ENCODE measurements around the gene TREML2.
"Not testable (repeated sequence)": the region's sequence is repeated elsewhere in the genome, so short reads cannot be mapped to it uniquely, and the experiment has no call there.

The TREML2 gene

DNA sequence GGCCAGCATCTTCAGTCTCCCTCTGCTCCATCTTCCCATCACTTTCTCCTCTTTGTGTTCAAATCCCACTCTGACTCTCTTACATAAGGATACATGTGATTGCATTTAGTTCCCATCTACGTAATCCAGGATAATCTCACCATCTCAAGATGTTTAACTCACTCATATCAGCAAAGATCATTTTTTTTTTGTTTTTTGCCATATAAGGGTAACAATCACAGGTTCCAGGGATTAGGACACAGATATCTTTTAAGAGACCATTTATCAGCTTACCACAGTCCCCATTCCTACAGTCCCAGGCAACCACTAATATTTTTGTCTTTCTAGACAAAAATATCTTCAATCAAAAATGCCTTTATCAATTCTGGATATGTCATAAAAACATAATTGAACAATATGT, 3.2 kb upstream of the TREML2 start:
- DNase-seq = no peak

DNA sequence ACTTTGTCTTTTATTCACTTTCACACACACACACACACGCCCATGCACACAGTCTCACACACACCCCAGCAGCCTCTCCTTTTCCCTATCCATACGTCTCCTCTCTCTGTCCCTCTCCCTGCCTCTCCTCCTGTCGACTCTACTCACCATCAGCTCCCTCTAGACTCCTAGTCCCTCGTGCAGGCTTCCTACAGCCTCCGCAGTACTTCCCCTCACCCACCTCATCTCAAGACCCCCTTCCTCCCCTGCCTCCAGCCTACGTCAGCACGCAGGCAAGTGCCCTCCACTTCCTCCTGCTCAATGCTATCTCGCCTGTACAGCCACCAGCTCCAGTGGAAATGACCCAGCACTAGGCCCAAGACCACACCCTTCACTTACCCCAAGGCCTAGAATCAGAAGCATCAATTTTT, 820 bp upstream of the TREML2 start:
- DNase-seq = no peak

DNA sequence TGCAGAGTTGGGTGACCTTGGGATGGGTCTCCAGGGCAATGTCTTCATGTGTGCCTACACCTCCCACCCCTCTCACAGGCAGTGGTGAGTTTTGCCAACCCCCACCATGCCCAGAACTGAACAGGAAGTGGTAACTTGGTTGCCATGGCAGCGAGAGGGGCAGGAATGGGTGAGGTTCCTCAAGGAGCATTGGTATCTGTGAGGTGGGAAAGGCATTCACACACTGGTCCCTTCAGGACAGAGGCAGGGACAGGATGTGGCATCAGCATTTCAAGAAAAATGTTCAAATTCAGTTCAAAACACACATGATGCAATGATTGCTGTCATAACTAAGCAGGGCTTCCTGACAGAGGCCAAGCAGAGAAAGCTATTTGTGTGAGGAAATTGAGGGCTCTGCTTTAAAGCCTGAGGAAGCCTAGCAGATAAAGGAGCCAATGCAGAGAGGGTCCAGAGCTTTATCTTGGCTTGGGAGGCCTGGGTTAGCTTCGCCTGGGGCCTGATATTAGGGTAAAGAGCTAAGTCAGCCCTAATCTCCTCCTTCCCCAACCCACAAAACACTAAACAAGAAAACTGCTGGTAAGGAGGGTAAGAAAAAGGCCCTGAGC, 551 bp downstream of the TREML2 start:
- peak in 3 of 5 experiments; percentile 21 to 84 (median 59) for DNase-seq

DNA sequence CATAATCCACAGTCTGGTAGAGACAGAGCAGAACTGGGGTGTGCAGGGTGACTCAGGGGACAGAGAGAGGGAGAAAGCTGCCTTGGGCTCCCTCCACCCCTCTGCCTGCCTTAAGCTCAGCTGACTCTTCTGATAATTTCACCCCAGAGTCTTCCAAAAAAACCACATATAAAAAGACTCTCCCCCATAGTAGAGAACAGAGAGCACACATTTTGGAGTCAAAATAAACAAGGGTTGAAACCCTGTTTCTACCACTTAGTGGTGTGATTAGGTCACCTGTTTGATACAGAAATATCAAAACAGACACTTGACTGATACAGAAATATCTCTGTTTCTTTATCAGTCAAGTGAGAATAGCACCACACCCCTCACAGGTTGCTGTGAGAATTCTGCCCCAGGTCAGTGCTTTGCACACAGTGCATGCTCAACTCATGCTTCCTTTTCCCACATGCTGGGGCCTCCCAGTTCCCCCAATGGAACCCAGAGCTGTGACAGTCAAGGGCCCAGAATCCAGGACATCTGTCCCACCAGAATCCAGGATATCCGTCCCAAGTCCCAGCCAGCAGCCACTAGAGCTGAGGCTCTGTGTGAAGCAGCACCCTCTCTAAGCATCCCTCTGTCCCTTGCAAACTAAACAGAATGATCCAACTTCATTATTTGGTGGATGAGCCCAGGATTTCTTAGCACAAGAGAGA, 1.2 kb downstream of the TREML2 start:
- DNase-seq = peak in 2 of 5 experiments; percentile 3 to 57

DNA sequence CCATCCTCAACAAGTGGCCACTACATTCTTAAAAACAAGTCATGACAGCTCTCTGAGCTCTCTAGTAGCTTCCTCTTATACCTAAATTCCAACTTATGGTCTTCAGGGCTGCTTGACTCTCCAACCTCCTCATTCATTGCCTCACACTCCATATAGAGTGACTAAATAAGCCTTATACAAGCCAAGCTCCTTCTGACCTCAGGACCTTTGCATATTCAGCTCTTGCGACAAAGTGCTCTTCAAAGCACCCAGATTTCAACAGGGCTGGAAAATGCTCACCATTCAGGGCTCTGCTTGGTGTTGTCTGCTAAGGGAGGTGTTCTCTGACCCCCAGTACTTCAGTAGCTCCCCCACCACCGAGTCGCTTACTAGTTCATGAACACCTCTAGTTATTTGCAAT, 3.7 kb downstream of the TREML2 start:
- no peak for DNase-seq

DNA sequence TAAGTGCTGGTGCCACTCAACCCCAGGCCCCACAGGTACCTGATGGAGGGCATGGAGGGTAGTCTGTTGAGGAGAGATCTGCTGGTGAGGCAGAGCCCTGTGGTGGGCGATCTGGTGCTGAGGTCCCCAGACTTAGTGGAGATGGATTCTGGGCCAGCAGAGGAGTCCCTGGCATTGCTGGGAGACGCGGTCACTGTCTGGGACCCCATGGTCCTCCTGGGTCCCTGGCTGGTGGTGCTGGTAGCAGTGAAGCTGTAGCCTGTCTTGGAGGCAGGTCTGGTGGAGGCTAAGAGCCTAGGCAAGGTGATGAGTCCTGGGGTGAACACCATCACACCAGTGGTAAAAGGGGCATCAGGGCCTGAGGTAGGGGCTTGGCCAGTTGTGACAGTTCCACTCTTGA, 6.6 kb downstream of the TREML2 start:
- DNase-seq = no peak

DNA sequence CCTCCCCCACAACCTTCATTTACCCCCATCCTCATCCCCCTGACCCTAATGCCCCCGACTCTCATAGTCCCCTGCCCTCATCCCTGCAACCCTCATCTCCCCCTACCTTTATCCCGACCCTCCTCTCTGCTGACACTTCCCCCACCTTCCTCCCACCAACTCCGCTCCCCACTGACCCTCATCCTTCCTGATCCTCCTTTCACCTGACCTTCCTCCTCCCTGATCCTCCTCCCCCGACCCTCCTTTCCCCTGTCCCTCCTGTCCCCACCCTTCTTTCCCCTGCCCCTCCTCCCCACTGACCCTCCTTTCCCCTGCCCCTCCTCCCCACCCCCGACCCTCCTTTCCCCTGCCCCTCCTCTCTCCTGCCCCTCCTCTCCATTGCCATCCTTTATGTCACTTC, 7.1 kb downstream of the TREML2 start:
- DNase-seq = no peak

DNA sequence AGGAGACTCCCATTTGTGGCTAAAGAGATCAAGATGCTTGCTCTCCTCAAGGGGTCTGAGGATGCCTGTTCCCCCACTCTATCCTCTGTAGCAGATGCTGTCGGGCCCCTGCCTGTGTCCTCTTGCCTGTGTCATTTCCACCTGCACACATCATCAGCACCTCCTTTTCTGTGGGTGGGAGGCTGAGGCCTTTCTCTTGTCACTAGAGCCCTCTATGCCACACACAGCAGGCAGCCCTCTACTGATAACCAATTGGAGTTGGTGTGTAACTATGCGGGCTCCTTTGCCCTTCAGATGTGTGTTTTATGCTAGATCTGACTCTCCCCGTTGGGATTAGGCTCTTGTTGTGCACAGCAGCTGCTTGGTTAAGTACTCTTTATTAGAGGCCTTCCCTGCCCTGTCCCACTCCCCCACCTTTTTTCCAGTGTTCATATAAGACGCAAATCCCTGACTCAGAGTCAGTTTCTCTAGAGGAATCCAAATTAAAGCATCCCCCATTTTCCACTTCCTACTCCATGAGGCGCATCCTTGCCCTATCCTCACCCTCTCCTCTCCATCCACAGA, 7.7 kb downstream of the TREML2 start:
- no peak for DNase-seq

DNA sequence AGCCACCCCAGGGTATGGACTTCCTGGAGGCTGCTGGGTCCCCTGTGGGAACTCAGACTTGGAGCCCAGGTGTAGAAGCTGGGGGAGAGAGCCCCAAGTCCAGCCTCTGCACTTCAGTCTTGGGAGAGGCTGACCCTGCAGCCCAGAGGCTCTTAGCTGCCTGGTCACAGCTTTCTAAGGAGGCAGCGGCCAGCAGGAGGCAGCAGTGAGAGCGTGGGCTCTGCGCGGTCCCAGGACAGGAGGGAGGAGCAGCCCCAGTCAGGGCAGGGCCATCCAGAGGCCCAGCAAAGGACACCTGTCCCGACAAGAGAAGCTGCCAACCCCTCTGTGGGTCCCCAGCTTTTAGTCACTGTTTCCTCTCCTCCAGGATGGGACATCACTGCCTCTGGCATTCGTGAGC, 9.4 kb downstream of the TREML2 start:
- DNase-seq = peak in 3 of 5 experiments; percentile 9 to 34 (median 23)

DNA sequence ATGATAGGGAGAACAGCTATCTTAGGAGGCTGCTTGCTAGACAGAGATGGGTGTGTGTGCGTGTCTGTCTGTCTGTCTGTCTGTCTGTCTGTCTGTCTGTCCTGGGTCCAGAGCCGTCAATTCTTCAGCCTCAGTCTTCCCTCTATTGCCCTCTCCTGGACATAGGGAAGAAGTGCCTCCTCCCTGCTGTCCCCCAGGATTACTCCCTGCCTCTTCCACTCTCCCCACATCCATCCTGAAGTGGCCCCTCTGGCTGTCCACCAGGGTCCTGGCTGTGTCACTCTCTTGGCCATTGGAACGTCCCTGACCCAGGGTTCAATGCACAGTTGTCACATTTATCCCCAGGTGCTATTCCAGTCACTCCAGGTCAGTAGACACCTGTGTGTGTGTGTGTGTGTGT, 10.2 kb downstream of the TREML2 start:
- DNase-seq = no peak

DNA sequence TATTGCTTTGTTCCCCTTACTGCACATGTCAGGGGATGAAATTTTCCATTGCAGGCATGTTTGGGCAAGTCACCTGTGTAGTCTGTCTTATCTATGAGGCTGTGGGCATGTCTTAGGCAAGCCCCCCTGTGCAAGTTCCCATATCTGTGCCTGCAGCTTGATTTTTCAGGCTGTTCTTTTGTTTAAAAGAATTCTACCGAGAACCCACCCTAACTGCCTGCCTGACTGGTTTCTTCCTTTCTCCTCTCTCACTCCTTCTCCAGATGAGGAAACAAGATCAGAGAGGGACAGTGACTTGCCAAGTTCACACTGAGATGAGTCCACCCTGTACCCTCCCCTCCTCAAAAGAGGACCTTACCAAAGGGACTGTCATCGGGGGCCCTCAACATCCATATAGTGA, 11.0 kb downstream of the TREML2 start:
- DNase-seq = no peak

DNA sequence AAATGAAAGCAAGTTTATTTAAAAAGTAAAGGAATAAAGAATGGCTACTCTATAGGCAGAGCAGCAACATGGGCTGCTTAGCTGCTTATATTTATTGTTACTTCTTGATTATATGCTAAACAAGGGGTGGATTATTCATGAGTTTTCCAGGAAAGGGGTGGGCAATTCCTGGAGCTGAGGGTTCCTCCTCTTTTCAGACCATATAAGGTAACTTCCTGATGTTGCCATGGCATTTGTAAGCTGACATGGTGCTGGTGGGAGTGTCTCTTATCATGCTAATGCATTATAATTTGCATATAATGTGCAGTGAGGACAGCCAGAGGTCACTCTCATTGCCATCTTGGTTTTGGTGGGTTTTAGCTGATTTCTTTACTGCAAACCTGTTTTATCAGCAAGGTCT, 11.9 kb downstream of the TREML2 start:
- DNase-seq = not testable (repeated sequence)

DNA sequence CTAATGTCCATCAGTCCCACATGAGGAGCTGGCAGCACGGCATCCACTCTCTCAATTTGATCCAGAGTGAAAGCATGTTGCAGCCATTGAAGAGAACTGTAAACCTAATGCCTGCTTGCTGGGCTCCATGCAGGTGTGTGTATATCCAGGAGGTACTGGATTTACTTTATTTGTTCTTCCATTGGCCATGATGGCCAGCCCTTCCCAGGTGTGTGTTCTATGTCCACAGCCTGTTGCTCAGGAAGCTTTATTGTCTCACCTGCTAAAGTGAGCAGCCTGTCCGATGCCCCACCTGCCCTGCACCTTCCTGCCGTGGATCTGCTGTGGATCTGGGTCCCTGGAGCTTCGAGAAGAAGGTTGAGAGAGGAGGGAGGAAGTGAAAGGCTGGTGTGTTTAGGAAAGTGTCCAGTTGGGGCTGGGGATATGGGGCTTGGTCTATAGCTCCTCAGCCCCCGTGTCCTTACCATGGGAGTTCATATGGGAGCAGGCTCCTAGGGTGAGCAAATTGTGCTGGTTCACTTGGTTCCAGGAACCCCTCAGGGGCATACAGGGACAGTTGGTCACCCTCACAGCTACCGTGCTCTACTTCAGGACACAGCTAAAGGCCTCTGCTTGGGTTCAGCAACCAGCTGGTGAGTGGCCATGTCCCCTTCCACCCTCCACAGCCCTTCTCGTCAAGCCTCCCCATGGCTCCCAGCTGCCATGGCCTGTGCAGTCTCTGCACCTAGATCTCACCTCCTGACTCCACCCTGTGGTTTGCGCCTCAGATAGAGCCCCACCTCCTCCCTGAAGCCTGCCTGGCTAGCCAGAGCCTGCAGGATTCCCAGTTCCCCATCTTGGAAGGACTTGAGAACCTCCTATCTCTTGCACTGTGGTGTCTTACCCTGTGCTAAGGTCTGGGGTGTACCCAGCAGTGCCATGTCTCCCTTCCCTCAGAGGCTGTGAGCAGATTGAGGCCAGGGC, 12.7 kb downstream of the TREML2 start:
- no peak for DNase-seq

DNA sequence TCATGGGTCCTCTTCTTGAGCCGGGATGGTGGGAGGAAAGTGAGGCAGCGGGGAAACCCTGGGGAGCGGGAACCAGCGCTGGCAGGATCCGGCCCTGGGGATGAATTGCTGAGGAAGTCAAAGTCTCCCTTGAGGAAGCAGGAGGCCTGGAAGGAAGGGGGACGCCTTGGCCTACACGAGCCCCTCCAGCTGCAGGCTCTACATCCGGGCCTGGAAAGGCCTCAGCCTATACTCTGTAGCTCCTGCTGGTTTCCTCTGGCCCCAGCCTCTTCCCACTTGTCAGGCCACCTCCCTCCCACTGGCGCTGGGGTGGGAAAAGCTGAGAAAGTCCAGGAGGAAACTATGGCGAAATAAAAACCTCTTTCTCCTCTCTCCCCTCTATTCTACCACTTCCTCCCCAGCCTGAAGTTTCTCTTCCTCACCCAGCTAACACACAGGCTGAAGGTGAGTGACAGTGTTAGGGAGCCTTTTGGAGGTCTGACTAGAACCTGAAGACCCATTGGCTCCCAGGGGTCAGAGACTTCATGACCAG, 14.9 kb downstream of the TREML2 start:
- DNase-seq = no peak

DNA sequence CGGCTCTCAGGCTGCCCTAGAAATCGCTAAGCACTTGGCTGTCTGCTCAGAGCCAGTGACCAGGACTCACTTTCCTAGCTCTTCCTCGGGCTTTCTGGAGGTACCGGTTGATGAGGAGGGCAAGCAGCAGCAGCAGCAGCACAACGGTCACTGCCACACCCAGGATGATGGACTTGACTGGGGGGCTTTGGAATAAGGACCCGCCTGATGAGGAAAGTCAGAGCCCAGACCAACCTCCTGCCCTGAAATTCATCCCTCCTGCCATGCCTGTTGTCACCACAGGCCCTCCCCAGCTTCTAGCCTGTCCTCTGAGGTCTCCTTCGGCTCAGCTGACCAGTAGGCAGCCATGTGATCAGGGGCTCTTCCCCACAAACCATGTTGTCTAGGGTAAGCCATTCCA, 16.2 kb downstream of the TREML2 start:
- DNase-seq = no peak

DNA sequence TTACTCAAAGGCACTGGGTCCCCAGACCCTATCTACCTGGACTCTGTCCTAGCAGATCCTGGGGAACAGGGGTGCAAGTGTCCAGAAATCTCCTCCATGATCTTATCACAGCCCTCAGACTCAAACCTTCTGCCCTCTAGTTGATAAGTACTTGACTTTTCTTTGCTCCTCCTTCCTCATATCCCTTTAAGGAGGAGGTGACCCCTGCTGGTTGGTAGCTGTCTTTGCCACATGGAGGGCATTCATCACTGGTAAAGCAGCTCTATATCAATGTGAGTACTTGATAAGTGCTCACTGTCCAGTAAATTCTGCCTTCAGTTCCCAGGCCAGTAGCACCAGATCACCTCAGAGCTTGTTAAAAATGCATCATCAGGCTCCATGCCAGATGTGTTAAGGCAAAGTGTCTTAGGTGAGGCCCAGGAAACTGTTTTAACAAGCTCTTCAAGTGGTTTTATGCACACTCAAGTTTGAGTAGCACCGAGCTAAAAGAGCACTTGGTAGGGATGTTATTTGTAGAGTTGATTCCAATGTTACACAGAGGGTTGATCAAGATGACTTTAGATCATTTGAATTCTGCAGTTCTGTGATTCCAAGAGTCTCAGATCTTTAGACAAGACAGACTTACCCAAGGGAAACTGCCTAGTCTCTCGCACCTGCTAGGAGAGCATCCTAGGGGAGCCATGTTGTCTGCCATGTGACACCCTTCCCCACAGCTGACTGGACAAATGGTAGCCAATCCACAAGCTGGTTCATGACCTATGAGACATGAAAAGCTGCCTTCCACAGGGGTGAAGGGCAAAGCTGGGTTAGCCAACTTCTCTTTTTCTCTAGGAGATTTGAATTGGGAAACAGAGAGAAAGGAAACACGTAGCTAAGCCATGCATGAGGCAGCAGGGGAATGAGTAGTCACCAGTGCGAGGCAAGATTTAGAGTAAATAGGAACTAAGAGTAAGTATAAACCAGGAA, 18.6 kb downstream of the TREML2 start:
- peak in 3 of 5 experiments; percentile 18 to 77 (median 22) for DNase-seq

DNA sequence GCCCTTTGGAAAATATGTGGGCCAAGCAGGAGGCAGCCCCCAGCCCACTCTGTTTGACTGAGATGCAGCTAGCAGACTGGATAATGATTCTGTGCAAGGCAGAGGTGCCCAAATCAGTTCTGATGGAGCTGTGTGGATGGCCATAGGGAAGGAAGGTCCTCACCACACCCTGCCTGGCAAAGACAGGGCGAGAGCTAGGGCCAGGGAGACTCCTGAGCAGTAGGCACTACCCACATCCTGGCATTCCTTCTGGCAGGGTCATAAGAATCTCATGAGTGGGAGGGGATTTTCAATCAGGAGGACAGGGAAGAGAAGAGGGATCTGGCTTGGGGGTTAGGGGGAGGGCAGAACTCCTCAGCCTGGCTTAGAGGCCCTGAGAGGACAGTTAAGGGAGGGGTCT, 19.4 kb downstream of the TREML2 start:
- no peak for DNase-seq

DNA sequence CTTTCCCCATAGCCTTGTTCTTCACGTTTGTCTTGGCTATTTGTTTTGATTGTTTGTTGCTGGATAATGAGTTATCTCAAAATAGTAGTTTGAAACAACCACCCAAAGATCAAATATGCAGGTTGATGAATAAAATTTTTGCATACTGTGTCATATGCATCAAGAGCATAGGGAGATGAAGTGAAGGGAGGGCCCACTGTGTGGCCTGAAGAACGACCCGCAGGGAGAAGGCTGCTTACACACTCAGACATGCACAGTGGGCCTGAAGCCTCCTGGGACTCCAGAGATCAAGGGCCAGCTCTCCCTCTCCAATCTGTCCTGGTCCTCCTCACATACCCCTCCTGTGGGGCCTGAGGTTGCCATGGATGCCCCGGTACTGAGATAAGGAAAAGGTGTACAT, 21.8 kb downstream of the TREML2 start:
- no peak for DNase-seq

DNA sequence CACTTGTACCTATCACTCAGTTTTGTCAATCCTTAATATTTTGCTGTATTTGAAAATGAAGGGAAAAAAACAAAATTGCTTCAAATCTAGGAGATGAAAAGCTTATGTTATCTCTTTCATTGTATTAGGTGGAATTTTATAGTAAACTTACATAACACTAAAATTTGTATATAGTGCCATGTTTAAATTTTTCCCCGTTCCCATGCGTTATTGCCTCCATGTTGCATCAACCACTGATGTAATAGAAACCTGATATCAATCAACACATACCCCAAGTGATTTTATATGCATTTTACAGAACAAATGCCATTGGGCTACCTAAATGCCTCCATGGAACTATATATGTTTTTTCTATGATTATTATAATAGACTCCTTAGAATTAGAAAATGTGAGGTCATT, 23.3 kb downstream of the TREML2 start:
- no peak for DNase-seq

DNA sequence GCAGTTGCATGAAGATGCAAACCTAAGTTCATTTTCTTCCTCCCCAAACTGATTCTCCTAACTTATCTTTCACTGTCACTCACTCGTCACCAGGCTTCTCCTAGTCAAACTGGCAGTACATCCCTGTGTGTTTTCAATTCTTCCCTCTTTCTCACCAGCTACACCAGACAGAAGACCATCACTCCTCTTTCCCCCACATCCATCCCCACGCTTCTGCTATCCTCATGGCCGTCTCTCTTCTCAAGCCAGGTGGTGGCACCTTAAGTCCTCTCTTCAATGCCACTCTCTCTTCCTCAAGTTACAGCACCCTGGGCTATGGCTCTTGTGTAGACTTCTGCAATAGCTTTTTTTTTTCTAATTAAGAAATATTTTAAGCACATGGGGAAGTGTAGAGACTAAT, 23.7 kb downstream of the TREML2 start:
- no peak for DNase-seq

DNA sequence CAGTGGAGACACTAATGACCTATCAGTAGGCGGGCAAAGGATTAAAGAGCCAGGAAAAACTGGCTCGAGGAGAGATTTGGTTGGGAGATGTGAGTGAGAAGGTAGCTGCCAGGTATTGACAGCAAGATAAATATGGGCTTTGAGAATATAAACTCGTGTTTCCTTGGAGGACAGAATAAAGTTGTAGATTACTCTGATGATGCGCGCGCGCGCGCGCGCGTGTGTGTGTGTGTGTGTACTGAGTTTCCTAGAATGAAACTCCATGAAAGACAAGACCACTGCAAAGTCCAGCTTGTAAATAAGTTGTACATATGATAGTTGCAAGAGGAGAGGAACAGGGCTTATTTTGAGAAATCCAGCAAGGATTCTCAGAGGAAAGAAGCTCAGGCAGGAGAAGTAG, 24.8 kb downstream of the TREML2 start:
- DNase-seq = no peak

DNA sequence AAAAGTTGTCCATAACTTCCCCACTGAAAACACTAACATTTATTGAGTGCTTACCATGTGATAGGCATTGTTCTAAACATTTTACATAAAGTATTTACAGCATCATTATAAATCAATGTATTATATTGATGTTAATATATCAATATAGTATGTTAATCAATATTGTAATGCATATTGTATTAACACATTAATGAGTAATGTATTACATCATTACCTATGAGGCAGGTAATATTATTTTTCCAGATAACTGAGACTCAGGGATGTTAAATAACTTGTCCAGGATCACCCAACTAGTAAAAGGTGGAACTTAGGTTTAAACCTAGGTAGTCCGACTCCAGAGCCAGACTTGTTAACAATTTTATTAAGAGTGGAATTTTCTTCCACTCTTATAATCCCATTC, 25.9 kb downstream of the TREML2 start:
- DNase-seq = no peak
